ENCODE results near the gene BAZ2B.

The BAZ2B gene

DNA sequence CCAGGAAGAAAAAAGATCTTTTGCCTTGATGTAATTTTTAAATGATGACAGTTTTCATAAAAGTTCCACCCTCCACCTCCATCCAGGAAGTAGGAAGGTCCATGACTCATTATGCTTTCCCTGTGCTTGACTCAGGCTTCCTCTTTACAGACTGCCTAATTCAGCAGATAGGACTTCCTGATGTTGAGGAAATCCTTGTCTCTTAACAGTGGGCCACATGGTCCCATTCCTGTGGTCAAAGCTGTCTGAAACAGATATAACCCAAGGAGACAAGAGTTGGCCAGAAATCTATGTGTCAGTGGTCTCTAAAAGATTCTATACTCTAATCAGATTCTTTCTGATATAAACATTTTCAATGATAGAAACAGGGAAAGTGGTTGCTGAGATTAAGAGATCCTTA is 119.1 kb downstream of the BAZ2B start:
- peaks cover 0 to 5% of the 10 kb centered on the region in 2 donors for H3K9me3 ChIP-seq (ENCODE audit: control insufficient read depth in 1 of 2, low read length in 2 of 2)
- H3K27ac ChIP-seq (ENCODE audit: low read length): peak overlapping the region; percentile 50
- no peaks in the 10 kb centered on the region for H3K4me1 ChIP-seq (ENCODE audit: control insufficient read depth in 1 of 2, insufficient read depth in 2 of 2, low read length in 2 of 2)
- H3K36me3 ChIP-seq (ENCODE audit: control insufficient read depth in 1 of 2, insufficient read depth in 2 of 2, low read length in 2 of 2): no peaks in the 10 kb centered on the region
- no peaks in the 10 kb centered on the region for H3K27me3 ChIP-seq (ENCODE audit: low read depth, low read length)
- H3K4me3 ChIP-seq (ENCODE audit: low read depth in 1 of 2, low read length in 2 of 2): no peak overlapping the region

GRCh38 chr2:159489476-159489875 is 126.9 kb downstream of the BAZ2B start:
- Histone ChIP-seq H3K27ac (ENCODE audit: low read length) (no peak overlapping the region), H3K36me3 (ENCODE audit: control insufficient read depth in 1 of 2, insufficient read depth in 2 of 2, low read length in 2 of 2) (no peaks in the 10 kb centered on the region), H3K27me3 (ENCODE audit: low read depth, low read length) (no peaks in the 10 kb centered on the region)

GRCh38 chr2:159484532-159484931 is 131.8 kb downstream of the BAZ2B start:
- Histone ChIP-seq H3K4me3 (ENCODE audit: low read depth in 1 of 2, low read length in 2 of 2) (no peak overlapping the region), H3K9me3 (ENCODE audit: control insufficient read depth in 1 of 2, low read length in 2 of 2) (no peaks in the 10 kb centered on the region), H3K4me1 (ENCODE audit: control insufficient read depth in 1 of 2, insufficient read depth in 2 of 2, low read length in 2 of 2) (peaks cover 0 to 3% of the 10 kb centered on the region in 2 donors), H3K27ac (ENCODE audit: low read length) (no peak overlapping the region), H3K27me3 (ENCODE audit: low read depth, low read length) (no peaks in the 10 kb centered on the region), H3K36me3 (ENCODE audit: control insufficient read depth in 1 of 2, insufficient read depth in 2 of 2, low read length in 2 of 2) (no peaks in the 10 kb centered on the region)

More at GRCh38 chr2:159489476-159489875, 126.9 kb downstream of the BAZ2B start:
- Histone ChIP-seq H3K9me3 (ENCODE audit: control insufficient read depth in 1 of 2, low read length in 2 of 2) (no peaks in the 10 kb centered on the region), H3K4me1 (ENCODE audit: control insufficient read depth in 1 of 2, insufficient read depth in 2 of 2, low read length in 2 of 2) (no peaks in the 10 kb centered on the region), H3K4me3 (ENCODE audit: low read depth in 1 of 2, low read length in 2 of 2) (no peak overlapping the region)

DNA sequence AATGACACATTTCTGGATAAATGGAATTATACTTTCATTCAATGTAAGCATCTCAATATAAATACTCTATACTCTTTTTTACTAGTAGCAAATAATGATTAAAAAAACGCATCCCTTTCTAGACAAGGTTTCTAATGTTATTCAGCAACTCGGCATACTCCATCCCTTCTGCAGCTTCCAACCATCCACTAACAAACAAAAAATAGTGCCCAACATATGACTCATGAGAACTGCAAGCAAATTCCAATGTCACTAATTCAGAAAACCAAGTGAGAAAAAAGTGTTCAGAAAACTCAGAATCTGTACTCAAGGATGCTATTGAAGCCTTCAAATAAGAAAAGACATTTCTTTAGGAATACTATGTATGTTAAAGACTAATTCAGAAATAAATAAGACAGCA is 140.0 kb downstream of the BAZ2B start:
- peaks cover 4 to 16% of the 10 kb centered on the region in 2 donors for H3K36me3 ChIP-seq (ENCODE audit: control insufficient read depth in 1 of 2, insufficient read depth in 2 of 2, low read length in 2 of 2)
- H3K4me1 ChIP-seq (ENCODE audit: control insufficient read depth in 1 of 2, insufficient read depth in 2 of 2, low read length in 2 of 2): peaks cover 0 to 3% of the 10 kb centered on the region in 2 donors
- no peaks in the 10 kb centered on the region for H3K9me3 ChIP-seq (ENCODE audit: control insufficient read depth in 1 of 2, low read length in 2 of 2)
- H3K4me3 ChIP-seq (ENCODE audit: low read depth in 1 of 2, low read length in 2 of 2): no peak overlapping the region
- H3K27ac ChIP-seq (ENCODE audit: low read length): no peak overlapping the region
- no peaks in the 10 kb centered on the region for H3K27me3 ChIP-seq (ENCODE audit: low read depth, low read length)

DNA sequence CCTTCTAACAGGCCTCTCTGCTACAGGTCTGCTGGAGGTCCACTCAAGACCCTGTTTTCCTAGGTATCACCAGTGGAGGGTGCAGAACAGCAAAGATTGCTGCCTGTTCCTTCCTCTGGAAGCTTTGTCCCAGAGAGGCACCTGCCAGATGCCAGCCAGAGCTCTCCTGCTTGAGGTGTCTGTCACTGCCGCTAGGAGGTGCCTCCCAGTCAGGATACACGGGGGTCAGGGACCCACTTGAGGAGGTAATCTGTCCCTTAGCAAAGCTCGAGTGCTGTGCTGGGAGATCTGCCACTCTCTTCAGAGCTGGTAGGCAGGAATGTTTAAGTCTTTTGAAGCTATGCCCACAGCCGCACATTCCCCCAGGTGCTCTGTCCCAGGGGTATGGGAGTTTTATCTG is 140.6 kb downstream of the BAZ2B start:
- Histone ChIP-seq H3K4me3 (ENCODE audit: low read depth in 1 of 2, low read length in 2 of 2) (no peak overlapping the region), H3K27ac (ENCODE audit: low read length) (no peak overlapping the region), H3K27me3 (ENCODE audit: low read depth, low read length) (no peaks in the 10 kb centered on the region), H3K36me3 (ENCODE audit: control insufficient read depth in 1 of 2, insufficient read depth in 2 of 2, low read length in 2 of 2) (peaks cover 4 to 16% of the 10 kb centered on the region in 2 donors), H3K9me3 (ENCODE audit: control insufficient read depth in 1 of 2, low read length in 2 of 2) (no peaks in the 10 kb centered on the region), H3K4me1 (ENCODE audit: control insufficient read depth in 1 of 2, insufficient read depth in 2 of 2, low read length in 2 of 2) (peaks cover 0 to 3% of the 10 kb centered on the region in 2 donors)

DNA sequence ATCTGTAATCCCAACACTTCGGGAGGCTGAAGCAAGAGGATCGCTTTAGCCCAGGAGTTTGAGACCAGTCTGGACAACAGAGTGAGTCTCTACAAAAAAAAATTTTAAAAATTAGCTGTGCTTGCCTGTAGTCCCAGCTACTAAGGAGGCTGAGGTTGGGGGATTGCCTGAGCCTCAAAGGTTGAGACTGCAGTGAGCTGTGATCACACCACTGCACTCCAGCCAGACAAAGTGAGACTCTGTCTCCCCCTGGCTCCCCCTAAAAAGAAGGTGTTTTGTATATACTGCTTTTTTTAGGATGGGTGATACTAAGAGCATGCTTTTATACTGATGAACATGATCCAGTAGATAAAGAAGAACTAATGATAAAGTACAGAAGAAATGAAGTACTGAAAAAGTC is 145.0 kb downstream of the BAZ2B start:
- Histone ChIP-seq H3K27me3 (ENCODE audit: low read depth, low read length) (no peaks in the 10 kb centered on the region), H3K9me3 (ENCODE audit: control insufficient read depth in 1 of 2, low read length in 2 of 2) (no peaks in the 10 kb centered on the region), H3K27ac (ENCODE audit: low read length) (no peak overlapping the region), H3K4me3 (ENCODE audit: low read depth in 1 of 2, low read length in 2 of 2) (no peak overlapping the region), H3K4me1 (ENCODE audit: control insufficient read depth in 1 of 2, insufficient read depth in 2 of 2, low read length in 2 of 2) (no peaks in the 10 kb centered on the region), H3K36me3 (ENCODE audit: control insufficient read depth in 1 of 2, insufficient read depth in 2 of 2, low read length in 2 of 2) (peaks cover 0 to 11% of the 10 kb centered on the region in 2 donors)

- H3K4me1 ChIP-seq (ENCODE audit: control insufficient read depth in 1 of 2, insufficient read depth in 2 of 2, low read length in 2 of 2): no peaks in the 10 kb centered on the region
- peaks cover 0 to 4% of the 10 kb centered on the region in 2 donors for H3K36me3 ChIP-seq (ENCODE audit: control insufficient read depth in 1 of 2, insufficient read depth in 2 of 2, low read length in 2 of 2)
- no peaks in the 10 kb centered on the region for H3K9me3 ChIP-seq (ENCODE audit: control insufficient read depth in 1 of 2, low read length in 2 of 2)
- H3K27ac ChIP-seq (ENCODE audit: low read length): no peak overlapping the region
- no peak overlapping the region for H3K4me3 ChIP-seq (ENCODE audit: low read depth in 1 of 2, low read length in 2 of 2)
- H3K27me3 ChIP-seq (ENCODE audit: low read depth, low read length): no peaks in the 10 kb centered on the region
Measured at GRCh38 chr2:159468257-159468656, 148.1 kb downstream of the BAZ2B start.

DNA sequence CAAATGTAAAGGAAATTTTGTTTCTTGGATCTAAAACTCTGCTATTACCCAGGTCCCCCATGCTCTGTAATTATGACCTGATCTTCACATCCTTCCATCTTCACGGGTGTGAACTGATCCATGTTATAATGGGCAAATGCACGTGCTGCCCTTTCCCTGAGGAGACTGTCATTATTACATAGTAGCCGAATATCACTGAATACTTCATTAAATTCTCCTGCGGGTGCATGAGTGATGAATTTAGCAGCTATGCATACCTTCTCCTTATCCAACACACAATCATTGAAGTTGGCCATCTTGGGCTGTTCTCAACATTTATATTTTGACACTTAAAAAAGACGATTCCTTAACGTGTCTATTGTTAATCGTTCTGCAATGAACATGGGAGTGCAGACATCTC is 153.4 kb downstream of the BAZ2B start:
- H3K9me3 ChIP-seq (ENCODE audit: control insufficient read depth in 1 of 2, low read length in 2 of 2): no peaks in the 10 kb centered on the region
- H3K36me3 ChIP-seq (ENCODE audit: control insufficient read depth in 1 of 2, insufficient read depth in 2 of 2, low read length in 2 of 2): peaks cover 0 to 4% of the 10 kb centered on the region in 2 donors
- H3K27ac ChIP-seq (ENCODE audit: low read length): no peak overlapping the region
- no peak overlapping the region for H3K4me3 ChIP-seq (ENCODE audit: low read depth in 1 of 2, low read length in 2 of 2)
- peaks cover 0 to 6% of the 10 kb centered on the region in 2 donors for H3K4me1 ChIP-seq (ENCODE audit: control insufficient read depth in 1 of 2, insufficient read depth in 2 of 2, low read length in 2 of 2)
- H3K27me3 ChIP-seq (ENCODE audit: low read depth, low read length): no peaks in the 10 kb centered on the region

- H3K27me3 ChIP-seq (ENCODE audit: low read depth, low read length): no peaks in the 10 kb centered on the region
- H3K4me3 ChIP-seq (ENCODE audit: low read depth in 1 of 2, low read length in 2 of 2): no peak overlapping the region
- no peaks in the 10 kb centered on the region for H3K9me3 ChIP-seq (ENCODE audit: control insufficient read depth in 1 of 2, low read length in 2 of 2)
- H3K36me3 ChIP-seq (ENCODE audit: control insufficient read depth in 1 of 2, insufficient read depth in 2 of 2, low read length in 2 of 2): peaks cover 0 to 4% of the 10 kb centered on the region in 2 donors
- H3K4me1 ChIP-seq (ENCODE audit: control insufficient read depth in 1 of 2, insufficient read depth in 2 of 2, low read length in 2 of 2): peaks cover 0 to 12% of the 10 kb centered on the region in 2 donors
- no peak overlapping the region for H3K27ac ChIP-seq (ENCODE audit: low read length)
Measured at GRCh38 chr2:159462201-159462785, 154.1 kb downstream of the BAZ2B start.

DNA sequence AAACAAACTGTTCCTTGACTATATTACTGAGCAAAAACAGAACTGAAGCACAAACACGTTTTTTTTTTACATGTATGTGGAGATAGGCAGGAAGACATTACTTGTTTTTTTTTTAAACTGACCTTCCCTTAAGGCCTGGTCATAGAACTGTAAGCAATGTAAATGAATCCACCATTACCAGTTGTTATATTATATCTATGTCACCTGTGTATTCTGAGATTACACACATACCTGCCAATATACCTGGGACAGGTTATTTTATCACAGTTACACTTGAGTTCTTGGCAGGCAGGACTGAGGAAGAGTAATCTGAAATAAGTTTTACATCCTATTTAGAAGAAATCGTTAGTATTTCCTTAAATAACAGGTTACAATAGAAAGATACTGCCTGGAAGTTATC is 155.3 kb downstream of the BAZ2B start:
- H3K36me3 ChIP-seq (ENCODE audit: control insufficient read depth in 1 of 2, insufficient read depth in 2 of 2, low read length in 2 of 2): peaks cover 0 to 4% of the 10 kb centered on the region in 2 donors
- H3K27me3 ChIP-seq (ENCODE audit: low read depth, low read length): no peaks in the 10 kb centered on the region
- no peak overlapping the region for H3K4me3 ChIP-seq (ENCODE audit: low read depth in 1 of 2, low read length in 2 of 2)
- no peaks in the 10 kb centered on the region for H3K9me3 ChIP-seq (ENCODE audit: control insufficient read depth in 1 of 2, low read length in 2 of 2)
- H3K27ac ChIP-seq (ENCODE audit: low read length): no peak overlapping the region
- H3K4me1 ChIP-seq (ENCODE audit: control insufficient read depth in 1 of 2, insufficient read depth in 2 of 2, low read length in 2 of 2): peaks cover 0 to 16% of the 10 kb centered on the region in 2 donors

DNA sequence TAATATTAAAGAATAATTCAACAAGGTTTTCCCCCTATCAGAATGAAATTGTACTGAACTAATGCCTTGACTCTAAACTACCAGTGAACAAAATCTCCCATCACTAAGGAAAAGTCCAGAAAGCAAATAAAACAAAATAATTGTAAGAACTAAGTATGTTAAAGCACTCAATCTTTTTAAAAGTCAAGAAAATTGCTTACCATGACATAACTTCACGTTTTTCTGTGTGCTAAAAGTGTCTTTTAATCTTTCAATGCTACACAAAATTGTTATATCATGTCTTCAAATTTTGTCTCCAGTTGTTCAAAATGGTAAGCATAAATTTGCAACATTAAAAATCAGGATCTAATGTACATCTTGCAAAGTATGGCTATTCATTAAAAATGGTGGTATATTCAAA is 156.1 kb downstream of the BAZ2B start:
- H3K4me3 ChIP-seq (ENCODE audit: low read depth in 1 of 2, low read length in 2 of 2): no peak overlapping the region
- H3K4me1 ChIP-seq (ENCODE audit: control insufficient read depth in 1 of 2, insufficient read depth in 2 of 2, low read length in 2 of 2): peaks cover 0 to 16% of the 10 kb centered on the region in 2 donors
- H3K36me3 ChIP-seq (ENCODE audit: control insufficient read depth in 1 of 2, insufficient read depth in 2 of 2, low read length in 2 of 2): peaks cover 0 to 4% of the 10 kb centered on the region in 2 donors
- H3K27ac ChIP-seq (ENCODE audit: low read length): no peak overlapping the region
- H3K27me3 ChIP-seq (ENCODE audit: low read depth, low read length): no peaks in the 10 kb centered on the region
- no peaks in the 10 kb centered on the region for H3K9me3 ChIP-seq (ENCODE audit: control insufficient read depth in 1 of 2, low read length in 2 of 2)

GRCh38 chr2:159459279-159459678 is 157.1 kb downstream of the BAZ2B start:
- Histone ChIP-seq H3K4me1 (ENCODE audit: control insufficient read depth in 1 of 2, insufficient read depth in 2 of 2, low read length in 2 of 2) (peaks cover 0 to 17% of the 10 kb centered on the region in 2 donors), H3K36me3 (ENCODE audit: control insufficient read depth in 1 of 2, insufficient read depth in 2 of 2, low read length in 2 of 2) (peaks cover 0 to 2% of the 10 kb centered on the region in 2 donors), H3K9me3 (ENCODE audit: control insufficient read depth in 1 of 2, low read length in 2 of 2) (no peaks in the 10 kb centered on the region), H3K4me3 (ENCODE audit: low read depth in 1 of 2, low read length in 2 of 2) (no peak overlapping the region), H3K27ac (ENCODE audit: low read length) (no peak overlapping the region), H3K27me3 (ENCODE audit: low read depth, low read length) (no peaks in the 10 kb centered on the region)
